NT2/D1 (cell line): ENCODE measurements around the gene NOLC1.

Experiments used
- SUZ12 ChIP-seq: IDR thresholded peaks from 2 replicates; pipeline ENCODE4 v1.6.1; 2011; ENCODE audit not compliant: insufficient read length, insufficient read depth; ENCODE audit errors: extremely low read depth
- YY1 ChIP-seq: IDR thresholded peaks from 2 replicates; pipeline ENCODE4 v1.6.1; 2011; ENCODE audit not compliant: insufficient read length, insufficient read depth
- ZNF274 ChIP-seq: IDR thresholded peaks from 2 replicates; pipeline ENCODE4 v1.6.1; 2011; ENCODE audit warnings: mild to moderate bottlenecking, low read depth, low read length

DNA sequence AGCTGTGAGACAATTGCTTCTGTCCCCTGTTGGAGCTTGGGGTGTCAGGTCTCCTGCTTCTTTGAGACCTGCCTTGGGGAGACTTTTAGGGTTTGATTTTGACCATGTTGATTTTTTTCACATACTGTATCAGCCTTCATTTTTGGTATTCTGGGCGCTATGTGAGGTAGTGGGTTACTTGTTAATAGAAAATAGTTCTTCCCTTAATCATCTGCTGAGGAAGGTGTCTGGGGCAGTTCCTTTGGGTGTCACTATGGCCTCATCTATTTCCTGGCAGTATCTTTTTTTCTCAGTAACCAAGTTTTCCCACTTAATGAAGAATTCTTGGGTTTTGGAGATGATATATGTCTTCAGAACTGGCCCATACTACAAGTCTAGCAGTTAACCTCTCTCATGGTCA is 4.6 kb upstream of the NOLC1 start:
- no peak for TF ChIP-seq SUZ12
- no peak for TF ChIP-seq ZNF274
- TF ChIP-seq YY1, result no peak
